ENCODE measurements around the gene SORCS1.

DNA sequence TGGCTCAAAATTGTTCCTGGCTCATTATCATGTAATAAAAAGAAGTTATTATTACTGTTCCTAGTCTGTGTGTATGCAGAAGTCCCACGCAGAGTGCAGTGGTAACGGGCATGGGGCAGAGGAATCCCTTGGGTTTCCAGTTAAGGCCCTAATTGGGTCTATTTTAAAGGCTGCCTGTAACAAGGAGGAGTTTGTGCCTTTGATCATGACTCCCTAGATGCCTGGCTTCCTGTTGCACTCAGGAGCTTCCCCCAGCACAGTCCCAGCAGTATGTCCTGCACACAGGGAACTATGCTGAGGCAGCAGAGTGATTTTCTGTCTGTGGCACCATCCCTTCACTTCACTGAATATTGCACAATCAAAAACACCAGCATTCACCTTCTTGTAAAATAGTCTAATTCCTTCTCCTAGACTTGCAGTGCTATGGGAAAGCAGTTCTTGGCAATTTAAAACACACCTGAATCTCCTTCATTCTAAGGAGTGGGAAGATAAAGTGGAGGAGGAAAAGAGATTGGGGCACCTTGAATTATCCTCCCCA, 22.9 kb downstream of the SORCS1 start:
- TF ChIP-seq, protein P1, sequence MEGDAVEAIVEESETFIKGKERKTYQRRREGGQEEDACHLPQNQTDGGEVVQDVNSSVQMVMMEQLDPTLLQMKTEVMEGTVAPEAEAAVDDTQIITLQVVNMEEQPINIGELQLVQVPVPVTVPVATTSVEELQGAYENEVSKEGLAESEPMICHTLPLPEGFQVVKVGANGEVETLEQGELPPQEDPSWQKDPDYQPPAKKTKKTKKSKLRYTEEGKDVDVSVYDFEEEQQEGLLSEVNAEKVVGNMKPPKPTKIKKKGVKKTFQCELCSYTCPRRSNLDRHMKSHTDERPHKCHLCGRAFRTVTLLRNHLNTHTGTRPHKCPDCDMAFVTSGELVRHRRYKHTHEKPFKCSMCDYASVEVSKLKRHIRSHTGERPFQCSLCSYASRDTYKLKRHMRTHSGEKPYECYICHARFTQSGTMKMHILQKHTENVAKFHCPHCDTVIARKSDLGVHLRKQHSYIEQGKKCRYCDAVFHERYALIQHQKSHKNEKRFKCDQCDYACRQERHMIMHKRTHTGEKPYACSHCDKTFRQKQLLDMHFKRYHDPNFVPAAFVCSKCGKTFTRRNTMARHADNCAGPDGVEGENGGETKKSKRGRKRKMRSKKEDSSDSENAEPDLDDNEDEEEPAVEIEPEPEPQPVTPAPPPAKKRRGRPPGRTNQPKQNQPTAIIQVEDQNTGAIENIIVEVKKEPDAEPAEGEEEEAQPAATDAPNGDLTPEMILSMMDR (IDR thresholded peaks at IDR 0.05), result no peak
- no peak for TF ChIP-seq POLR2A (IDR thresholded peaks at IDR 0.05)
